Measurements from ENCODE around the gene RORB. TPM values are rescaled to one million over a fixed set of nuclear protein-coding genes. Genes with fewer than 3 reads are reported as not detected.

The RORB gene
- total RNA-seq: under 1 TPM; 0.13 to 0.18 TPM

GRCh38 chr9:74496819-74497747 lies at the start of gene RORB:
Gene RORB (plus strand): TSS chr9:74497335. CDS start chr9:74497977, 642 bp downstream.
- DNase-seq: peak; percentile 49
- H3K4me3 Mint-ChIP-seq: peak within 1 kb of the TSS; percentile 83
- peaks cover 5% of the 10 kb centered on the region for H3K36me3 Mint-ChIP-seq (ENCODE audit: low read depth)
- peaks cover 51% of the 10 kb centered on the region for H3K27me3 Mint-ChIP-seq
- H3K4me1 Mint-ChIP-seq: peaks cover 29% of the 10 kb centered on the region
- CTCF ChIA-PET: interaction anchor here (0.8 kb wide), 1 partner anchor 24 kb away, joined by 3 read pairs; no protein-coding TSS in a partner anchor
- POLR2A ChIA-PET: no interaction called here
- H3K9me3 Mint-ChIP-seq: no peaks in the 10 kb centered on the region
- peak within 1 kb of the TSS; percentile 11 for H3K27ac Mint-ChIP-seq

- H3K4me3 Mint-ChIP-seq: no peak overlapping the region
- CTCF ChIA-PET: no interaction called here
- H3K27ac Mint-ChIP-seq: no peak overlapping the region
- no peak for DNase-seq
- no peaks in the 10 kb centered on the region for H3K36me3 Mint-ChIP-seq (ENCODE audit: low read depth)
- no peaks in the 10 kb centered on the region for H3K27me3 Mint-ChIP-seq
- no peaks in the 10 kb centered on the region for H3K4me1 Mint-ChIP-seq
- H3K9me3 Mint-ChIP-seq: peaks cover 3% of the 10 kb centered on the region
- POLR2A ChIA-PET: no interaction called here
These were observed 49.5 kb upstream of the RORB start for GRCh38 chr9:74447451-74448193.

GRCh38 chr9:74449060-74449459 lies 48.1 kb upstream of the RORB start:
- POLR2A ChIA-PET: no interaction called here
- H3K27me3 Mint-ChIP-seq: no peaks in the 10 kb centered on the region
- CTCF ChIA-PET: no interaction called here
- H3K36me3 Mint-ChIP-seq (ENCODE audit: low read depth): no peaks in the 10 kb centered on the region
- DNase-seq: no peak
- H3K4me1 Mint-ChIP-seq: no peaks in the 10 kb centered on the region
- peaks cover 3% of the 10 kb centered on the region for H3K9me3 Mint-ChIP-seq
- no peak overlapping the region for H3K4me3 Mint-ChIP-seq
- H3K27ac Mint-ChIP-seq: no peak overlapping the region

GRCh38 chr9:74458832-74459231 lies 38.3 kb upstream of the RORB start:
- H3K4me3 Mint-ChIP-seq: no peak overlapping the region
- ChIA-PET POLR2A (no interaction called here), CTCF (no interaction called here)
- DNase-seq: no peak
- no peak overlapping the region for H3K27ac Mint-ChIP-seq
- no peaks in the 10 kb centered on the region for H3K36me3 Mint-ChIP-seq (ENCODE audit: low read depth)
- no peaks in the 10 kb centered on the region for H3K9me3 Mint-ChIP-seq
- no peaks in the 10 kb centered on the region for H3K27me3 Mint-ChIP-seq
- no peaks in the 10 kb centered on the region for H3K4me1 Mint-ChIP-seq

- no peaks in the 10 kb centered on the region for H3K36me3 Mint-ChIP-seq (ENCODE audit: low read depth)
- H3K4me1 Mint-ChIP-seq: no peaks in the 10 kb centered on the region
- ChIA-PET POLR2A (no interaction called here), CTCF (no interaction called here)
- H3K27ac Mint-ChIP-seq: no peak overlapping the region
- no peaks in the 10 kb centered on the region for H3K27me3 Mint-ChIP-seq
- no peak for DNase-seq
- H3K4me3 Mint-ChIP-seq: no peak overlapping the region
- no peaks in the 10 kb centered on the region for H3K9me3 Mint-ChIP-seq
These were observed 33.3 kb upstream of the RORB start for GRCh38 chr9:74463825-74464224.

- DNase-seq: no peak
- CTCF ChIA-PET: no interaction called here
- no peaks in the 10 kb centered on the region for H3K27me3 Mint-ChIP-seq
- H3K36me3 Mint-ChIP-seq (ENCODE audit: low read depth): no peaks in the 10 kb centered on the region
- no peaks in the 10 kb centered on the region for H3K4me1 Mint-ChIP-seq
- no peak overlapping the region for H3K27ac Mint-ChIP-seq
- no peak overlapping the region for H3K4me3 Mint-ChIP-seq
- H3K9me3 Mint-ChIP-seq: no peaks in the 10 kb centered on the region
- POLR2A ChIA-PET: no interaction called here
These were observed 18.5 kb upstream of the RORB start for GRCh38 chr9:74478606-74479005.

- no peak overlapping the region for H3K27ac Mint-ChIP-seq
- no peak overlapping the region for H3K4me3 Mint-ChIP-seq
- no peaks in the 10 kb centered on the region for H3K4me1 Mint-ChIP-seq
- DNase-seq: no peak
- POLR2A ChIA-PET: no interaction called here
- CTCF ChIA-PET: no interaction called here
- no peaks in the 10 kb centered on the region for H3K27me3 Mint-ChIP-seq
- no peaks in the 10 kb centered on the region for H3K9me3 Mint-ChIP-seq
- no peaks in the 10 kb centered on the region for H3K36me3 Mint-ChIP-seq (ENCODE audit: low read depth)
These were observed 17.4 kb upstream of the RORB start for GRCh38 chr9:74479711-74480110.

- Mint-ChIP-seq H3K27ac (no peak overlapping the region), H3K9me3 (no peaks in the 10 kb centered on the region), H3K27me3 (peaks cover 7% of the 10 kb centered on the region), H3K36me3 (ENCODE audit: low read depth) (no peaks in the 10 kb centered on the region), H3K4me3 (no peak overlapping the region), H3K4me1 (no peaks in the 10 kb centered on the region)
- no peak for DNase-seq
- ChIA-PET POLR2A (no interaction called here), CTCF (no interaction called here)
These were observed 9.7 kb upstream of the RORB start for GRCh38 chr9:74487395-74487794.

- CTCF ChIA-PET: interaction anchor here (1.3 kb wide), 1 partner anchor 13 kb away, joined by 3 read pairs; no protein-coding TSS in a partner anchor
- H3K36me3 Mint-ChIP-seq (ENCODE audit: low read depth): peaks cover 5% of the 10 kb centered on the region
- POLR2A ChIA-PET: no interaction called here
- no peak for DNase-seq
- H3K4me1 Mint-ChIP-seq: peaks cover 11% of the 10 kb centered on the region
- H3K4me3 Mint-ChIP-seq: no peak overlapping the region
- peaks cover 26% of the 10 kb centered on the region for H3K27me3 Mint-ChIP-seq
- no peaks in the 10 kb centered on the region for H3K9me3 Mint-ChIP-seq
- no peak overlapping the region for H3K27ac Mint-ChIP-seq
These were observed 3.6 kb upstream of the RORB start for GRCh38 chr9:74493512-74493911.

- H3K36me3 Mint-ChIP-seq (ENCODE audit: low read depth): peaks cover 5% of the 10 kb centered on the region
- H3K27me3 Mint-ChIP-seq: peaks cover 33% of the 10 kb centered on the region
- no peak overlapping the region for H3K4me3 Mint-ChIP-seq
- CTCF ChIA-PET: no interaction called here
- no peaks in the 10 kb centered on the region for H3K9me3 Mint-ChIP-seq
- H3K27ac Mint-ChIP-seq: no peak overlapping the region
- no peak for DNase-seq
- peaks cover 18% of the 10 kb centered on the region for H3K4me1 Mint-ChIP-seq
- POLR2A ChIA-PET: no interaction called here
These were observed 2.6 kb upstream of the RORB start for GRCh38 chr9:74494490-74494889.

GRCh38 chr9:74496406-74496805 lies 729 bp upstream of the RORB start:
- Mint-ChIP-seq H3K9me3 (no peaks in the 10 kb centered on the region), H3K36me3 (ENCODE audit: low read depth) (peaks cover 5% of the 10 kb centered on the region), H3K27ac (no peak overlapping the region), H3K4me3 (peak overlapping the region; percentile 83), H3K27me3 (peaks cover 52% of the 10 kb centered on the region), H3K4me1 (peaks cover 29% of the 10 kb centered on the region)
- no peak for DNase-seq
- POLR2A ChIA-PET: no interaction called here
- CTCF ChIA-PET: no interaction called here

- CTCF ChIA-PET: interaction anchor here (0.8 kb wide), 1 partner anchor 25 kb away, joined by 3 read pairs; no protein-coding TSS in a partner anchor
- POLR2A ChIA-PET: no interaction called here
- Mint-ChIP-seq H3K27me3 (peaks cover 51% of the 10 kb centered on the region), H3K4me3 (peak overlapping the region; percentile 83), H3K4me1 (peaks cover 29% of the 10 kb centered on the region), H3K27ac (peak overlapping the region; percentile 11), H3K9me3 (no peaks in the 10 kb centered on the region), H3K36me3 (ENCODE audit: low read depth) (peaks cover 5% of the 10 kb centered on the region)
- peak; percentile 20 for DNase-seq
These were observed 849 bp downstream of the RORB start for GRCh38 chr9:74497748-74498620.

- H3K36me3 Mint-ChIP-seq (ENCODE audit: low read depth): peaks cover 5% of the 10 kb centered on the region
- DNase-seq: no peak
- peak overlapping the region; percentile 83 for H3K4me3 Mint-ChIP-seq
- H3K9me3 Mint-ChIP-seq: no peaks in the 10 kb centered on the region
- CTCF ChIA-PET: no interaction called here
- peaks cover 55% of the 10 kb centered on the region for H3K27me3 Mint-ChIP-seq
- POLR2A ChIA-PET: no interaction called here
- H3K4me1 Mint-ChIP-seq: peaks cover 29% of the 10 kb centered on the region
- H3K27ac Mint-ChIP-seq: no peak overlapping the region
These were observed 1.5 kb downstream of the RORB start for GRCh38 chr9:74498621-74499095.

All from activated CD4-positive, alpha-beta memory T cell treated with anti-CD3 and anti-CD28 coated beads, Interleukin-2, amount 10 ng/mL, durations not matched to agents 7 days and 5 days (primary cell).